Activated CD4-positive, alpha-beta T cell treated with anti-CD3 and anti-CD28 coated beads for 24 hours (primary cell): Measurements from ENCODE around the gene TPRG1L.

Experiments
- DNase-seq, 2 donors: peaks; one replicate each; pipeline ENCODE4 v3.0.0-alpha.2; 2020; ENCODE audit warnings: low read depth in 2 of 2

TPRG1L gene

DNA sequence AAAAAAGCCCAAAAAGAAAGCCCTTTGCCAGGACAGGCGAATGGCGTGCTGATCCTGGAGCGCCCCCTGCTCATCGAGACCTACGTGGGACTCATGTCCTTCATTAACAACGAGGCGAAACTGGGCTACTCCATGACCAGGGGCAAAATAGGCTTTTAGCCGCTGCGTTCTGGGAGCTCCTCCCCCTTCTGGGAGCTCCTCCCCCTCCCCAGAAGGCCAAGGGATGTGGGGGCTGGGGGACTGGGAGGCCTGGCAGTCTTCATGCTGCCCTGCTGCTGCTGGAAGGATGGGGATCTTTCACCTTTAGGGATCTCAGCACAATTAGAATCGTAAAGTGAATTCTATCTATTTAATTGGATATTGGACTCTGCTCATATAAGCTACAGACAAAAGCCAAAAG lies 3.6 kb downstream of the TPRG1L start:
- no peak for DNase-seq

- DNase-seq: no peak
Measured at GRCh38 chr1:3629561-3630160, 4.8 kb downstream of the TPRG1L start.

DNA sequence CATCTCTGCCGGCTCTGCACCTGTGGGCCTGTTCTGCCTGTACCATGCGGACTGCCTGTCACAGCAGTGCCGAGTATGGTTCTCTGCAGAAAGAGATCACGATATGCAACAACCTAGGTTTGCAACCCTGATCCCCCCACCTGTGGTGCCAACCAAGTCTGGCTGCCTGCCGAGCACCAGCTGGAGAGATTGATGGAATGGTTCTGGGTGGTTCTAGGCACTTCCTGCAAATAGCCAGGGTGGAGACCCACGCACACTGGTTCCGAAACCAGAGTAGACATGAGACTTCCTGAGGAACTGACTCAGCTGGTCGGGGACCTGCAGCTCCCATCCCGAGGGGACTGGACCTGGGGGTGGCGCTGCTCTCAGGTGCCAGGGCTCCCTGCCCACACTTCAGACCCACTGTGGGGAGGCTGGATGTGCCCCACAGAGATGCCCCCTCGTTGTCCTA lies 5.4 kb downstream of the TPRG1L start:
- DNase-seq: no peak

GRCh38 chr1:3630914-3631313 lies 6.1 kb downstream of the TPRG1L start:
- no peak for DNase-seq

DNA sequence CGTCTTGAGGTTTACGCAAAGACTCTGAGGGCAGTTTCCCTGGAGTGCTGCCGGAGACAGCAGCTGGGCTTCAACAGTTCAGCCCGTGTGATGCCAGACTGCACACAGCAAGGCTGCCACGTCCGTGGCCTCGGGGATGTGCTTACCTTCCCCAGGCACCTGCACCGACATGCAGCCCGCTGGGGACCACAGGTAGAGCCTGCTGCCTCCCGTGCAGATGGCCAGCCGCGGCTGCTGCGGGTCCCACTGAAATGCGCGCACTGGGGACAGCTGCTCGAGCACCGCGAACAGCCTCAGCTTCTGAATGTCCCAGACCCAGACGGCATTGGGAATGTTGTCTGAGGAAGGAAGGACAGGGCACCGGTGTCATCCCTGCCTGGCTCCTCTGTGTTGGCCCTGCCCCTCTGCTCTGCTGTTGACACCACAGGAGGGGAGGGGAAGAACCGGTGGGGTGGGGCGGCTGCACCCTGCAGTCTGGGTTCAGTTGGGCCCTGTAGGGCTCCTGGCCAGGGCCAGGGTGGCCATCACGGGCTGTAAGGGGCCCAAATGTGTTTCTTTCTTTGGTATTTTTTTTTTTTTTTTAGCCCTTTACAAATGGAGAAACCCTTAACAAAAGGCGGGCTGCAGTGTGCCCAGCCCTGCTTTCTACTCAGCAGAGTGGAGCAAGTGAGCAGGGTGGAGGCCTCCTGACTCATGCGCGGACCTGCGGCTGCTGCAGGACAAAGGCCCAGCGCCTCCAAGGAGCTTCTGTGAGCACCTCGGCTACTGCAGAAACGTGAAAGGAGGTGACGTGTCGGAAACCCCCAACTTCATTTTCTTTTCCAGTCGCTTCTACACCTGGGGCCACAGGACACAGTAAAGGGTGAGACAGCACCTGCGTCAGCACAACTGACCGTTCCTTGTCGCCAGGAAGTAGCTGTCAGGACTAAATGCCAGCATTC lies 6.8 kb downstream of the TPRG1L start:
- DNase-seq: no peak

- no peak for DNase-seq
Measured at GRCh38 chr1:3632298-3632697, 7.5 kb downstream of the TPRG1L start.

DNA sequence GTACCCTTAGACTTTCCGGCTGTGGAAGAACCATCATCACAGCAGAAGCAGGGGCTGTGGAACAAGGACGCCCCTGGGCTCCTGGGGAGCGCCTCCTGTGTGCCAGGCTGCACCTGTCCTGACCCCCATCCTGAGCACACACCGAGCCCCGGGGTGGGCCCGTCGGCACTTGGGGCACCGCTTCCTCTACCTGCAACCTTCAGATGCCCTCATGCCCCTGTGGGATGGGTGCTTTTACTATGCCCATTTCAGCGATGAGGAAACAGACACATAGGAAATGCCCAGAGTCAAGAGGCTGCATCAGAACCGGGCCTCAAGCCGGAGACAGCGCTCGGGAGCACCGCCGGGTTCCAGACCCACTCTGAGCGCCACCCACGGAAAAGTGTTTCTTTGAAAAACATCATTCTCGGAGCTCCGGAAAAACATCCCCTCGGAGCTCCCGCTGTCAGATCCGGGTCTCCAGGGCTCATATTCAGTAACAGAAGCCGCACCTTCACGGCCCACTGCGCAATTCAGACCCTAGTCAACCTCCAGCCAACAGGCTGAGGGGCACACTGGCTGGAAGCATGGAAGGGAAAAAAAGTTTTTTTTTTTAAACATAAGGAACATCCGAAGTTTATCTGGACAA lies 8.0 kb downstream of the TPRG1L start:
- no peak for DNase-seq

DNA sequence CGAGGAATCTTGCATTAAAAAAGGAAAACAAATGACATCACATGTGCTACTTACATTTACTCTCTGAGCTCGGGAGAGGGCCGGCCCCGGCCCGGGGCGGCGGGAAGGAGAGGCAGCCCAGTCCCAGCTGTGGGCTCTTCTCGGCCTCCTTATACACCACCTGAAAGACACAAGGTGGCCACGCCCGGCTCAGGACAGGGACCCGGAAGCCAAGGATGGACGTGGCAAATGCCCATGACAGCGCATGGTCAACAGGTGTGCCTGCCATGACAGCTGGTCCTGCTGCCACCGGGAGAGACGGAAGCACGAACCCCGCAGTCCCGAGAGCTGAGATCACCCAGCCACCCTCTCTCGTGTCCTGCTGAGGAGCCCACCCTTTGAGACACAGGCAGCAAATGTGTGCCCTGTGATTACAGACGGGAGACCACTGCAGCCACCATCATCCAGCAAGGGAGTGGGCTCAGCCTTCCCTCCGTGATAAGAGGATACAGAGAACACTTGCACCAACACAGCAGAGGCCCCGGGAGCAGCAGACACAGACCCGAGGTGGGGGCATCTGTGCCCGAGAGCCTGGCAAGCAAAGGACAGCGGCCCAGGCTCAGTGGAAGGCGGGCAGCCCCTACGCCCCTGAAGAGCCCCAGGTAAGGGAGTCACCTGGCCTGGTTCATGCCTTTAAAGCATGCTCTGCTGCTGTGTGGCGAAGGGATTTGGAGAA lies 8.7 kb downstream of the TPRG1L start:
- no peak for DNase-seq

DNA sequence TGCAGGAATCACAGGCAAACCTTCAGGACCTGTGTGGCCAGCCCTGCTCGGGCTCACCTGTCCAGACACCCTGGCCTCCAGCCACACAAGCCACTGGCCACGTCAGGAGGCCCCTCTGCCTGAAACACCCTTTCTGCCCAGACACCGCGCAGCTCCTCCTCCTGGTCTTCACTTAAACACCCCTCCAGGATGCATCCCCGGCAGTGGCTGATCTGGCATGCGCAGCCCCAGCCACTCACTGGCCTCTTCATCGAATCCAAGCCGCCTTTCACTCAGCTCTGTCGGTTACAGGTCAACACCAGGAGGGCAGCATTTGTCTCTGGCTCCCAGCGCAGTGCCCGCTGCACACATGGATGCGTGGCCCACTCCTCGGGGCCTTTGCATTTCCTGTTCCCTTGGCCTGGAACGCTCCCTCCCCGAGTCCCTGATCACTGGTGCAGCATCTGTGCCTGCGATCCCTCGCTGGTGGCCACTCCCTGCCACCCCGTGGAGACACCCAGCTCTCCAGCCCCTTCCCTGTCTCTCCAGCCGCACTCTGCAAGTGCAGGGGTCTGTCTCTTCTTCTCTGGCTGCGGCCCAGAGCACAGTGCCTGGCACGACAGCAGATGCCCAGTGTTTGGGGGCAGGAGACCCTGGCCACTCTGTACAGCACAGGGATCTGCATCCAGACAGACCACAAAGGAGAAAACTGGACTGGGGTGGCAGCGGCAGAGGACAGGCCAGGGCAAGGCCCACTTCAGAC lies 9.4 kb downstream of the TPRG1L start:
- DNase-seq: no peak

DNA sequence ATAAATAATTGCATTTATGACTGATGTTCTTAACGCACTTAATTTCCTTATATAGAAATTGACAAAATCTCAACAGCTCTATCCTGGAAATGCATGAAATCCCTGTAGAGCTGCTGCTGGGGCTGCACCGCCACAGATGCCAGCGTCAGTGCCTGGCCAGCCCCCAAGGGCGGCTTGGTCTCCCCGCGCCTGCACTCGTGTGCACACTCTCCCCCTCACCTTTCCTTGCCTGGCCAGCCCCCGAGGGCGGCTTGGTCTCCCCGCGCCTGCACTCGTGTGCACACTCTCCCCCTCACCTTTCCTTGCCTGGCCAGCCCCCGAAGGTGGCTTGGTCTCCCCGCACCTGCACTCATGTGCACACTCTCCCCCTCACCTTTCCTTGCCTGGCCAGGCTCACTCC lies 11.3 kb downstream of the TPRG1L start:
- DNase-seq: no peak

- no peak for DNase-seq
Measured at GRCh38 chr1:3636531-3636930, 11.7 kb downstream of the TPRG1L start.

DNA sequence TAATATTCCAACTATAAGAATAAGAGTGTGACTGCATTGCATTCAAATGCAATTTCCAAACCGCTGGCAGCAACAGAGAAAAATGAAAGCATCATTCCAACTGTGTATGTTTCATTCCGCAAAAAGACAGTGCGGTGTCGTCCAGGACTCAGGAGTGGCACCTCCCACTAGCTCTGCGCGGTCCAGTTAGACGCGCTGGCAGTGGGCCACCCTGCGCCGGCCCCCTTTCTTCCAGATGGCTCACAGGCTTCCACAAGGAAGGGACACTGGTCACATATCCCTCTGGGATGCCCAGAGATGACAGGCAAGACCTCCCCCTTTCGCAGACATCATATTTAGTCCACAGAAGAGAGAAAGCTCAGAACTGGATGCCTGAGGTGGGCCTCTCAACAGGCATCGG lies 13.2 kb downstream of the TPRG1L start:
- no peak for DNase-seq

DNA sequence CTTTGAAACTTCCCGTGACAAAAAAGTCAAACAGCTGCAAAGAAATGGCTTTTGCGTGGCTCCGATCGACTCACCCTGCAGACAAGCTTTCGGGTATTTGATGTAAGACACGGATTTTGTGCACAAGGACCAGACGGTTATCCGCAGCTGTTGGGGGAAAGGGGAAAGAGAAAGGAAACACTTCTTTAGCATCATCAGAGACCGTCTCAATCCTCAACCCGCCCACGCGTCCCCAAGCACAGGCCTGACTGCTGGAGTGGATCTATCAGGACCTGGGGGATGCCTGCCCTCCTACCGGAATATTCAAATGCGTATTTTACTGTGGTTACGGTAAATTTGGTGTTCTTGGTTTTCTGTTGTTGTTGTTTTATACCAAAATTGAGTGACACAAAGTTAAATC lies 13.9 kb downstream of the TPRG1L start:
- no peak for DNase-seq

DNA sequence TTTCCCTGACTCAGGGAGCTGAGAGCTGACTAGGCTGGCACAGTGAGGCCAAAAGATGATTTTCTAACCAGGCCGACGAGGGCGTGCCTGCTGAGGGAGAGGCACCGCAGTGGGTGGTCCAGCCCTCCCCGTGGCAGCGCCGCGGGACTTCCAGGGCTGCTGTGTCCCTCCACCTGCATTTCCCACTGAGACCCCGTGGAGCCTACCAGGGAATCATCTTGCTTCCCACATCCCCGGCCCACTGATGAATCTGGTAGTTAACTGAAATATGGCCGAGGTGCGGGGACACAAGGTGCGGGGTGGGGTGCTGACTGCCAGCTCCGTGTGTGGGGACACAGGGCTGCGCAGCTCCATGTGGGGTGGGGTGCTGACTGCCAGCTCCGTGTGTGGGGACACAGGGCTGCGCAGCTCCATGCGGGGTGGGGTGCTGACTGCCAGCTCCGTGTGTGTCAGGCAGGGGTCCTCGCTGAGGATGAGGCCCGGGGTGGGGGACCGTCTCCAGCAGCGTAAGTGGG lies 14.6 kb downstream of the TPRG1L start:
- DNase-seq: no peak

DNA sequence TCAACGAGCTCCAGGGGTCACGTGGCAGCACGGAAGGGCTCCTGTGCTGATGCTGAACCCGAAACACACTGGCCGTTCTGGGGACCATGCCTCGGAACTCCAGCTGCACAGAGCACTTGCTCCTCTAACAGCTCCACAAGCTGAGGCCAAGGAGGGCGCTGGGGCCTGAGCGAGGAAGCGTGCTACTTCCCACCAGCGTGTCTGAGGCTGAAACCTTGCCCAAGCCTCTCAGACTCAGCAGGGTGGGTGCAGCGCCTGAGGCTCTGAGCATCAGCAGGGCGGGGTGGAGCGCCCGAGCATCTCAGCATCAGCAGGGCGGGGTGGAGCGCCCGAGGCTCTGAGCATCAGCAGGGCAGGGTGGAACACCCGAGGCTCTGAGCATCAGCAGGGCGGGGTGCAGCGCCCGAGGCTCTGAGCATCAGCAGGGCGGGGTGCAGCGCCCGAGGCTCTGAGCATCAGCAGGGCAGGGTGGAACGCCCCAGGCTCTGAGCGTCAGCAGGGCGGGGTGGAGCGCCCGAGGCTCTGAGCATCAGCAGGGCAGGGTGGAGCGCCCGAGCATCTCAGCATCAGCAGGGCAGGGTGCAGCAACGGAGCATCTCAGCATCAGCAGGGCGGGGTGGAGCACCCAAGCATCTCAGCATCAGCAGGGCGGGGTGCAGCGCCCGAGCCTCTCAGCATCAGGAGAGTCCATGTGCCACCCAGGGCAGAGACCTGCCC lies 15.5 kb downstream of the TPRG1L start:
- DNase-seq: no peak

DNA sequence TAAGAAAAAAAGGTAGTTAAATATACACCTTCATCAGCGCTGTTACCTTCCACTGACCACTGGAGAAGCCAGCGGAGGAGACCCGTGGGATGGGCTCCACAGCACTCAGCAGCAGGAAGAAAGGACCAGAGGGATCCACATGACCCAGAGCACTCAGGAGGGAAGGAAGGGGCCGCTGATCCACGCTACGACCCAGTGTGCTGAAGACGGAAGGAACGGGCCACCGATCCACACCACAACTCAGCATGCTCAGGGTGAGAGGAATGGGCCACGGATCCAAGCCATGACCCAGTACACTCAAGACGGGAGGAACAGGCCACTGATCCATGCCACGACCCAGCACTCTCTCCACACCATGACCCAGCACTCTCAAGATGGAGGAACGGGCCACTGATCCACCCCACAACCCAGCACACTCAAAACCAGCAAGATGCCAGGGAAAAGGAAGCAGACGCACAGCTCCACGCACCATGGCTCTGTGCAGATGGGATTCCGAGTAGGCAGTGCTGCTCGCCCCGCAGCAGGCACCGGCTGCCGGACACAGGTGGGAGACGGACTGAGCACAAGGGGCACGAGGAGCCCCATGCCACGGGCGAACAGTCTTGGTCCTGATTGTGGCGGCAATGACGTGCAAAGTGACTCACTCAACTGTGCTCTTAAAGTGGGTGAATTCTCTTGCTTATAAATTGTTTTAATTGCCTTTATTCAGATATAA lies 16.4 kb downstream of the TPRG1L start:
- DNase-seq: no peak

GRCh38 chr1:3641816-3642215 lies 17.0 kb downstream of the TPRG1L start:
- no peak for DNase-seq

GRCh38 chr1:3642919-3643675 lies 18.3 kb downstream of the TPRG1L start:
- no peak for DNase-seq

DNA sequence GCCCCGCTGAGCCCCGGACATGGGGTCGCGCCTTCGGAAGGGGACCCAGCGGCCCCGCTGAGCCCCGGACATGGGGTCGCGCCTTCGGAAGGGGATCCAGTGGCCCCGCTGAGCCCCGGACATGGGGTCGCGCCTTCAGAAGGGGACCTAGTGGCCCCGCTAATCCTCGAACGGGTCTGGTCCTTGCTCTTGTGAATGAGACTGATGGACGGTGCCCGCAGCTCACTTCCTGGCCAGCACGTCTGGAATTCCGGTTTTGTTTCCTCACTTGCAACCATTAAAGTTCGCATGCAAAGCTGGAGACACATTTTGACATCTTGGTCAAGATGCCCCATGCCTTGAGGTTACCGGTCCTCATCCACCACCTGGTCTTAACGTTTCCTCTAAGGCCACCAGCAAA lies 19.5 kb downstream of the TPRG1L start:
- no peak for DNase-seq
